Measurements from ENCODE around the gene RYR2. TPM values are rescaled to one million over a fixed set of nuclear protein-coding genes. Genes with fewer than 3 reads are reported as not detected.

The RYR2 gene
- total RNA-seq, 1 experiment from 2014 or later: 4.0 TPM

- H3K36me3 Mint-ChIP-seq (ENCODE audit: insufficient read depth, unreplicated experiment): peaks cover 11% of the 10 kb centered on the region
- peaks cover 9% of the 10 kb centered on the region for H3K4me1 Mint-ChIP-seq (ENCODE audit: insufficient read depth, unreplicated experiment)
- BruUV-seq (replicated peaks): no TSS peak
- ChIA-PET POLR2A (interaction anchor here (0.7 to 1.3 kb wide), 3 partner anchors 9 to 140 kb away, joined by 3 read pairs; no protein-coding TSS in a partner anchor), CTCF (interaction anchor here (0.8 to 2.5 kb wide), 6 partner anchors 17 to 98 kb away, joined by 3 to 7 read pairs (median 5); no protein-coding TSS in a partner anchor)
- no peak for DNase-seq (ENCODE audit: unreplicated experiment)
- intact Hi-C loops (cut with micrococcal nuclease): no loop called here
- no peaks in the 10 kb centered on the region for H3K27me3 Mint-ChIP-seq (ENCODE audit: insufficient read depth, unreplicated experiment)
- TF ChIP-seq, protein P1, sequence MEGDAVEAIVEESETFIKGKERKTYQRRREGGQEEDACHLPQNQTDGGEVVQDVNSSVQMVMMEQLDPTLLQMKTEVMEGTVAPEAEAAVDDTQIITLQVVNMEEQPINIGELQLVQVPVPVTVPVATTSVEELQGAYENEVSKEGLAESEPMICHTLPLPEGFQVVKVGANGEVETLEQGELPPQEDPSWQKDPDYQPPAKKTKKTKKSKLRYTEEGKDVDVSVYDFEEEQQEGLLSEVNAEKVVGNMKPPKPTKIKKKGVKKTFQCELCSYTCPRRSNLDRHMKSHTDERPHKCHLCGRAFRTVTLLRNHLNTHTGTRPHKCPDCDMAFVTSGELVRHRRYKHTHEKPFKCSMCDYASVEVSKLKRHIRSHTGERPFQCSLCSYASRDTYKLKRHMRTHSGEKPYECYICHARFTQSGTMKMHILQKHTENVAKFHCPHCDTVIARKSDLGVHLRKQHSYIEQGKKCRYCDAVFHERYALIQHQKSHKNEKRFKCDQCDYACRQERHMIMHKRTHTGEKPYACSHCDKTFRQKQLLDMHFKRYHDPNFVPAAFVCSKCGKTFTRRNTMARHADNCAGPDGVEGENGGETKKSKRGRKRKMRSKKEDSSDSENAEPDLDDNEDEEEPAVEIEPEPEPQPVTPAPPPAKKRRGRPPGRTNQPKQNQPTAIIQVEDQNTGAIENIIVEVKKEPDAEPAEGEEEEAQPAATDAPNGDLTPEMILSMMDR (IDR thresholded peaks at IDR 0.05; ENCODE audit: unreplicated experiment): no peak
- no peak overlapping the region for H3K4me3 Mint-ChIP-seq (ENCODE audit: unreplicated experiment)
- no peaks in the 10 kb centered on the region for H3K9me3 Mint-ChIP-seq (ENCODE audit: unreplicated experiment)
- no peak overlapping the region for H3K27ac Mint-ChIP-seq (ENCODE audit: low read depth, unreplicated experiment)
Measured at GRCh38 chr1:237709355-237709754, 667.4 kb downstream of the RYR2 start.

DNA sequence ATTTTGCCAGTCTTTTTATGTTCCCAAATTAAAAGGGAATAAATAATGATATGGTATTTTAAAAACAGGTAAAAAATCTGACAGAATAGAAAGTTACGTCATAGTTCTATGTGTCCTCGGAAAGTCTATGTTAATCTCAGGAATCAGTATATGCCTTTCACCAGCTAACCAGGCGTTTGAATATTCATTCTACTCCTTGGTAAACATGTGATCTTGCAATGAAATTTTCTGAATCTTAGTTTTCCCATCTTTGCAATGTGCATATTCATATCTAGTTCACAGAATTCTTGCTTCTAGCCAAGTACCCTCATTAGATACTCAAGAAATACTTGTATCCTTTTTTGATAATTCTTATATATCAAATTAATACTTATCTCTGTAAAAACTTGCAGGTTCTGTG, 669.3 kb downstream of the RYR2 start:
- DNase-seq (ENCODE audit: unreplicated experiment): no peak
- TF ChIP-seq, protein P1 (IDR thresholded peaks at IDR 0.05; ENCODE audit: unreplicated experiment): no peak
- no peak overlapping the region for H3K27ac Mint-ChIP-seq (ENCODE audit: low read depth, unreplicated experiment)

DNA sequence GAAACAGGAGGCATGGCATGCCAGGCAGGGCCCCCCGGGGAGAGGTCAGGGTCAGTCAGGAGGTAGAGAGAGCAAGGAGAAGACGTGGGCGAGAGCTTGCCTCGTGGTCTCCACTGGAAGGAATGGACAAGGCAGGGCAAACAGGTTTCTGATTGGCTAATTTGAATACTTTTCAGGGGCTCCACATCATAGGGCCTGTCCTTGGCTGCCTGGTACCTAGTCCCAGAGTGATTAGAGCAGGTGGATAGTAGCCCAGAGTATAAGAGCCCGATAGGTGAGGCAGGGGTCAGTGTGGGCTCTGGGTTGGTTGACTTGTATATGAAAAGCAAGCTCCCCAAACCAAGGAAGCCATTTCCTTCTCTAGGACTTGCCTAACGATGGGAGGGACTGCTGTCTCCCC, 670.1 kb downstream of the RYR2 start:
- no peak overlapping the region for H3K27ac Mint-ChIP-seq (ENCODE audit: low read depth, unreplicated experiment)
- peaks cover 5% of the 10 kb centered on the region for H3K4me1 Mint-ChIP-seq (ENCODE audit: insufficient read depth, unreplicated experiment)
- H3K4me3 Mint-ChIP-seq (ENCODE audit: unreplicated experiment): no peak overlapping the region
- no peak for DNase-seq (ENCODE audit: unreplicated experiment)
- no TSS peak for BruUV-seq (replicated peaks)
- H3K36me3 Mint-ChIP-seq (ENCODE audit: insufficient read depth, unreplicated experiment): peaks cover under 1% of the 10 kb centered on the region
- ChIA-PET POLR2A (interaction anchor here (2.0 kb wide), 1 partner anchor 67 kb away, joined by 7 read pairs; no protein-coding TSS in a partner anchor), CTCF (interaction anchor here (0.7 to 1.4 kb wide), 2 partner anchors 95 to 130 kb away, joined by 3 to 5 read pairs; no protein-coding TSS in a partner anchor)
- H3K27me3 Mint-ChIP-seq (ENCODE audit: insufficient read depth, unreplicated experiment): no peaks in the 10 kb centered on the region
- TF ChIP-seq, protein P1 (IDR thresholded peaks at IDR 0.05; ENCODE audit: unreplicated experiment): no peak
- no peaks in the 10 kb centered on the region for H3K9me3 Mint-ChIP-seq (ENCODE audit: unreplicated experiment)
- intact Hi-C loops (cut with micrococcal nuclease): no loop called here

More for the DNA sequence above, 669.3 kb downstream of the RYR2 start:
- H3K4me1 Mint-ChIP-seq (ENCODE audit: insufficient read depth, unreplicated experiment): peaks cover 5% of the 10 kb centered on the region
- H3K36me3 Mint-ChIP-seq (ENCODE audit: insufficient read depth, unreplicated experiment): peaks cover 9% of the 10 kb centered on the region
- CTCF ChIA-PET: interaction anchor here (0.7 kb wide), 1 partner anchor 26 kb away, joined by 4 read pairs; no protein-coding TSS in a partner anchor
- no peaks in the 10 kb centered on the region for H3K27me3 Mint-ChIP-seq (ENCODE audit: insufficient read depth, unreplicated experiment)
- POLR2A ChIA-PET: no interaction called here
- no peaks in the 10 kb centered on the region for H3K9me3 Mint-ChIP-seq (ENCODE audit: unreplicated experiment)
- no peak overlapping the region for H3K4me3 Mint-ChIP-seq (ENCODE audit: unreplicated experiment)
- intact Hi-C loops (cut with micrococcal nuclease): no loop called here
- no TSS peak for BruUV-seq (replicated peaks)

GRCh38 chr1:237712586-237713157, 670.7 kb downstream of the RYR2 start:
- ChIA-PET POLR2A (interaction anchor here (0.6 to 2.0 kb wide), 2 partner anchors 67 to 1074 kb away, joined by 3 to 7 read pairs; no protein-coding TSS in a partner anchor), CTCF (interaction anchor here (1.1 to 2.3 kb wide), 3 partner anchors 35 to 95 kb away, joined by 3 to 7 read pairs (median 5); no protein-coding TSS in a partner anchor)
- no peaks in the 10 kb centered on the region for H3K36me3 Mint-ChIP-seq (ENCODE audit: insufficient read depth, unreplicated experiment)
- no TSS peak for BruUV-seq (replicated peaks)
- no peaks in the 10 kb centered on the region for H3K27me3 Mint-ChIP-seq (ENCODE audit: insufficient read depth, unreplicated experiment)
- TF ChIP-seq, protein P1 (IDR thresholded peaks at IDR 0.05; ENCODE audit: unreplicated experiment): no peak
- peaks cover 5% of the 10 kb centered on the region for H3K4me1 Mint-ChIP-seq (ENCODE audit: insufficient read depth, unreplicated experiment)
- no peak overlapping the region for H3K4me3 Mint-ChIP-seq (ENCODE audit: unreplicated experiment)
- DNase-seq (ENCODE audit: unreplicated experiment): no peak
- intact Hi-C loops (cut with micrococcal nuclease): no loop called here
- no peak overlapping the region for H3K27ac Mint-ChIP-seq (ENCODE audit: low read depth, unreplicated experiment)
- no peaks in the 10 kb centered on the region for H3K9me3 Mint-ChIP-seq (ENCODE audit: unreplicated experiment)

Measured in MCF 10A (cell line).